Stimulated activated CD8-positive, alpha-beta memory T cell treated with anti-CD3 and anti-CD28 coated beads, Interleukin-15, amount 100 ng/mL, for 48 hours (primary cell): Measurements from ENCODE around the gene UGCG.

Source experiments
- DNase-seq, 2 donors: peaks; one replicate each; pipeline ENCODE4 v3.0.0-alpha.2; 2020; ENCODE audit warnings: low read depth in 2 of 2

The UGCG gene

GRCh38 chr9:111984086-111984802 lies 87.6 kb downstream of the UGCG start:
- DNase-seq: no peak
